Measurements from ENCODE around the gene WDR4.

GRCh38 chr21:42843056-42843455 lies 36.3 kb downstream of the WDR4 start:
- TF ChIP-seq CTCF (conservative IDR thresholded peaks at IDR 0.05) (no peak), EZH2 (IDR thresholded peaks at IDR 0.05; ENCODE audit: low read depth) (no peak)
